ENCODE results near the gene PCDHA4.
"Not testable (repeated sequence)": the region's sequence is repeated elsewhere in the genome, so short reads cannot be mapped to it uniquely, and the experiment has no call there.

Gene PCDHA4

GRCh38 chr5:140822281-140822629, 15.4 kb downstream of the PCDHA4 start:
- DNase-seq: no peak

GRCh38 chr5:140822969-140823368, 16.1 kb downstream of the PCDHA4 start:
- DNase-seq: not testable (repeated sequence)

- DNase-seq: no peak
These were observed 16.6 kb downstream of the PCDHA4 start for GRCh38 chr5:140823475-140823874.

- no peak for DNase-seq
These were observed 21.0 kb downstream of the PCDHA4 start, which contains the start of gene PCDHA6 for GRCh38 chr5:140827704-140828361. TSS of gene PCDHA6 (plus strand) at chr5:140827960. CDS start at chr5:140828092, 132 bp downstream.

- DNase-seq: no peak
These were observed 21.5 kb downstream of the PCDHA4 start for GRCh38 chr5:140828362-140828737.

GRCh38 chr5:140829511-140830501, 22.9 kb downstream of the PCDHA4 start:
- DNase-seq: not testable (repeated sequence)

GRCh38 chr5:140833993-140834392, 27.1 kb downstream of the PCDHA4 start, which contains the start of gene PCDHA7:
TSS of gene PCDHA7 (plus strand) at chr5:140834269. CDS start at chr5:140834384, 115 bp downstream.
- no peak for DNase-seq

GRCh38 chr5:140834439-140835008, 27.7 kb downstream of the PCDHA4 start:
- DNase-seq: not testable (repeated sequence)

GRCh38 chr5:140835622-140836510, 29.0 kb downstream of the PCDHA4 start:
- no peak for DNase-seq

- DNase-seq: peak in 1 of 2 donors; percentile 24
These were observed 34.4 kb downstream of the PCDHA4 start, which contains the start of gene PCDHA8 for GRCh38 chr5:140840978-140841962. TSS of gene PCDHA8 (plus strand) at chr5:140841187. CDS start at chr5:140841322, 135 bp downstream.

- DNase-seq: no peak
These were observed 36.2 kb downstream of the PCDHA4 start for GRCh38 chr5:140842798-140843733.

- DNase-seq: not testable (repeated sequence)
These were observed 41.6 kb downstream of the PCDHA4 start, which contains the start of gene PCDHA9 for GRCh38 chr5:140848139-140849102. TSS of gene PCDHA9 (plus strand) at chr5:140848382. CDS start at chr5:140848496, 114 bp downstream.

- DNase-seq: not testable (repeated sequence)
These were observed 43.2 kb downstream of the PCDHA4 start for GRCh38 chr5:140849831-140850634.

GRCh38 chr5:140855772-140856674, 49.2 kb downstream of the PCDHA4 start, which contains the start of gene PCDHA10:
TSS of gene PCDHA10 (plus strand) at chr5:140855897. CDS start at chr5:140856049, 152 bp downstream.
- DNase-seq: no peak

- no peak for DNase-seq
These were observed 50.5 kb downstream of the PCDHA4 start for GRCh38 chr5:140857177-140857986.

- no peak for DNase-seq
These were observed 51.0 kb downstream of the PCDHA4 start for GRCh38 chr5:140857987-140858240.

Measured in stimulated activated CD4-positive, alpha-beta T cell treated with anti-CD3 and anti-CD28 coated beads, Interleukin-2, amount 100 ng/mL, for 48 hours (primary cell).